Measurements from ENCODE around the gene BNC2.
A peak's percentile ranks its signal among the peaks of the same experiment; 100 is the strongest.

DNA sequence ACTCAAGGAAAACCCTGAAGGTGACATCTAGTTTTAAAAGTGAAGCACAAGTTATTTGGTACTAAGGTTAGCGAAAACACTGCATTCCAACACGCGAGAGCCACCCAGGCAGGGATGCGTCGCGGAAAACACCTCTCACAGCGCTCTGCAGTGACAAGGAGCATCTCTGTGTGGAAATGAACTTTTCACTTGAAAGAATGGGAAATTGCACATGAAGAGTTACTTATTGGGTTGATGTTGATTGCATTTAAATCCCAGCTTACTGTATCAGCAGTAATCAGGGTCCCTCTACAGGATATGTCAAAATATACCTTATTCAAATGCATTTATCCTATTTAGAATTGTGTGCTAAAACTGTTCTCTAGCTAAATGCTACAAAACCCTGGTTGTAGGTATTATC is 144.4 kb downstream of the BNC2 start:
- TF ChIP-seq, protein P1, sequence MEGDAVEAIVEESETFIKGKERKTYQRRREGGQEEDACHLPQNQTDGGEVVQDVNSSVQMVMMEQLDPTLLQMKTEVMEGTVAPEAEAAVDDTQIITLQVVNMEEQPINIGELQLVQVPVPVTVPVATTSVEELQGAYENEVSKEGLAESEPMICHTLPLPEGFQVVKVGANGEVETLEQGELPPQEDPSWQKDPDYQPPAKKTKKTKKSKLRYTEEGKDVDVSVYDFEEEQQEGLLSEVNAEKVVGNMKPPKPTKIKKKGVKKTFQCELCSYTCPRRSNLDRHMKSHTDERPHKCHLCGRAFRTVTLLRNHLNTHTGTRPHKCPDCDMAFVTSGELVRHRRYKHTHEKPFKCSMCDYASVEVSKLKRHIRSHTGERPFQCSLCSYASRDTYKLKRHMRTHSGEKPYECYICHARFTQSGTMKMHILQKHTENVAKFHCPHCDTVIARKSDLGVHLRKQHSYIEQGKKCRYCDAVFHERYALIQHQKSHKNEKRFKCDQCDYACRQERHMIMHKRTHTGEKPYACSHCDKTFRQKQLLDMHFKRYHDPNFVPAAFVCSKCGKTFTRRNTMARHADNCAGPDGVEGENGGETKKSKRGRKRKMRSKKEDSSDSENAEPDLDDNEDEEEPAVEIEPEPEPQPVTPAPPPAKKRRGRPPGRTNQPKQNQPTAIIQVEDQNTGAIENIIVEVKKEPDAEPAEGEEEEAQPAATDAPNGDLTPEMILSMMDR (IDR thresholded peaks at IDR 0.05) = peak; percentile 11; the same call in 1 of the 2 replicates
- TF ChIP-seq POLR2AphosphoS5 (IDR thresholded peaks at IDR 0.05; ENCODE audit: low read depth, low read length) (no peak), TCF7L2 (IDR thresholded peaks at IDR 0.05; ENCODE audit: low read depth, low read length) (no peak)
- TF ChIP-seq, protein P2, sequence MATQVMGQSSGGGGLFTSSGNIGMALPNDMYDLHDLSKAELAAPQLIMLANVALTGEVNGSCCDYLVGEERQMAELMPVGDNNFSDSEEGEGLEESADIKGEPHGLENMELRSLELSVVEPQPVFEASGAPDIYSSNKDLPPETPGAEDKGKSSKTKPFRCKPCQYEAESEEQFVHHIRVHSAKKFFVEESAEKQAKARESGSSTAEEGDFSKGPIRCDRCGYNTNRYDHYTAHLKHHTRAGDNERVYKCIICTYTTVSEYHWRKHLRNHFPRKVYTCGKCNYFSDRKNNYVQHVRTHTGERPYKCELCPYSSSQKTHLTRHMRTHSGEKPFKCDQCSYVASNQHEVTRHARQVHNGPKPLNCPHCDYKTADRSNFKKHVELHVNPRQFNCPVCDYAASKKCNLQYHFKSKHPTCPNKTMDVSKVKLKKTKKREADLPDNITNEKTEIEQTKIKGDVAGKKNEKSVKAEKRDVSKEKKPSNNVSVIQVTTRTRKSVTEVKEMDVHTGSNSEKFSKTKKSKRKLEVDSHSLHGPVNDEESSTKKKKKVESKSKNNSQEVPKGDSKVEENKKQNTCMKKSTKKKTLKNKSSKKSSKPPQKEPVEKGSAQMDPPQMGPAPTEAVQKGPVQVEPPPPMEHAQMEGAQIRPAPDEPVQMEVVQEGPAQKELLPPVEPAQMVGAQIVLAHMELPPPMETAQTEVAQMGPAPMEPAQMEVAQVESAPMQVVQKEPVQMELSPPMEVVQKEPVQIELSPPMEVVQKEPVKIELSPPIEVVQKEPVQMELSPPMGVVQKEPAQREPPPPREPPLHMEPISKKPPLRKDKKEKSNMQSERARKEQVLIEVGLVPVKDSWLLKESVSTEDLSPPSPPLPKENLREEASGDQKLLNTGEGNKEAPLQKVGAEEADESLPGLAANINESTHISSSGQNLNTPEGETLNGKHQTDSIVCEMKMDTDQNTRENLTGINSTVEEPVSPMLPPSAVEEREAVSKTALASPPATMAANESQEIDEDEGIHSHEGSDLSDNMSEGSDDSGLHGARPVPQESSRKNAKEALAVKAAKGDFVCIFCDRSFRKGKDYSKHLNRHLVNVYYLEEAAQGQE (IDR thresholded peaks at IDR 0.05; ENCODE audit: insufficient read depth in 1 of 2, low read depth in 2 of 2, low read length in 1 of 2) = no peak

All from Panc1 (cell line).